GM20000 (cell line): ENCODE data around the gene STOML1.
"Not testable (repeated sequence)": the region's sequence is repeated elsewhere in the genome, so short reads cannot be mapped to it uniquely, and the experiment has no call there.

Experiments
- DNase-seq: peaks from one replicate; pipeline ENCODE4 v3.0.0; 2012; ENCODE audit warnings: low spot score
- CTCF ChIP-seq: IDR thresholded peaks from 2 replicates; pipeline ENCODE4 v1.5.1; 2012; ENCODE audit warnings: mild to moderate bottlenecking, control low read depth; ENCODE audit errors: extremely low read depth, missing control alignments

STOML1 gene

GRCh38 chr15:73941449-73941848 lies 50.6 kb downstream of the STOML1 start:
- TF ChIP-seq CTCF, result no peak
- no peak for DNase-seq

GRCh38 chr15:73941044-73941443 lies 51.1 kb downstream of the STOML1 start:
- DNase-seq, result no peak
- no peak for TF ChIP-seq CTCF

GRCh38 chr15:73940061-73940981 lies 51.8 kb downstream of the STOML1 start:
- no peak for DNase-seq

GRCh38 chr15:73939138-73939537 lies 53.0 kb downstream of the STOML1 start:
- TF ChIP-seq CTCF, result no peak
- no peak for DNase-seq

More at GRCh38 chr15:73940061-73940981, 51.8 kb downstream of the STOML1 start:
- TF ChIP-seq CTCF, result no peak

GRCh38 chr15:73938516-73938915 lies 53.6 kb downstream of the STOML1 start:
- DNase-seq, result not testable (repeated sequence)

GRCh38 chr15:73937726-73938125 lies 54.4 kb downstream of the STOML1 start:
- no peak for DNase-seq
- TF ChIP-seq CTCF, result no peak

GRCh38 chr15:73937296-73937695 lies 54.8 kb downstream of the STOML1 start:
- no peak for TF ChIP-seq CTCF
- DNase-seq, result no peak

- no peak for TF ChIP-seq CTCF
- no peak for DNase-seq
Observed at GRCh38 chr15:73936588-73937290, 55.4 kb downstream of the STOML1 start.
